Posterior vena cava (tissue), 2 donors: ENCODE measurements around the gene IMMP2L. TPM values are rescaled to one million over a fixed set of nuclear protein-coding genes. Genes with fewer than 3 reads are reported as not detected.

Experiments
- DNase-seq: peaks from one replicate; pipeline ENCODE4 v3.0.0-alpha.2; 2020; ENCODE audit warnings: low spot score
- intact Hi-C, 2 donors: fragments of 100-400 bp; cut with DNase I; formaldehyde crosslinking; loops; one replicate each; pipeline versions ENCODE4 v1.14.1 to v1.14.2; 2022 to 2023
- total RNA-seq, 2 donors: library from RNA; stranded (reverse); fragmentation: NEBNext Ultra II Directional; extraction: Animal tissue kit (Norgen Biotek cat#: 25700); gene quantifications; one replicate each; pipeline ENCODE4 v1.2.1, GENCODE V29; 2021
- donor health status: DM: yes; HTN: yes; CAD: no.
- donor health status: DM: yes; HTN: yes; CAD: no.

The IMMP2L gene
- total RNA-seq, 2 donors from 2014 or later, result 15.9 to 20.5 TPM

DNA sequence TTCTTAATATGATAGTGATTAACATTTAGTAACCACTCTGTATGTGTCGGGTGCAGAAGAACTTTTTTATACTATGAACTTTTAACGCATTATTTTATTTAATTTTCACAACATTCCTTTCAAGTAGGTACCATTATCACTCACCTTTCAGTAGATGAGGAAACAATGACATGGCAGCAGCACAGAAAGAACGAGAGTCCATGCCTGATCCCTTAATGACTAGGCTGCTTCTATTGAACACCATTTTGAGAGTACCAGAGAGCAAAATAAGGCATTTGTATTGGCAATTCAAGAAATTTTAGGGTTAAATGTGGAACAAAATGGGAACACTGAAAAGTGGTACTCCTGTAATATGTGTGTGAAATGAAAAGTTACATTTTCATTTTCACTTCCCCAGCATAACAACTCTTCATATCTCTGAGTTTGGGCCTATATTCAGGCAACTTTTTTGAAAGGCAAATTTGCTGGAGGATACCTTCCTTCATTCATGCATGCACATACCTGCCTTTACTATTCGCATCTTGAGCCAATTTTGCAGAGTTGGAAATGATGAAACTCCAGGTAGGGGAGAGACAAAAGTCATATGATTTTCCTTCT lies 458.5 kb downstream of the IMMP2L start:
- intact Hi-C loops, result loop anchor here in 1 of 2 donors (10.0 kb wide), 1 partner anchor 371 kb away; no protein-coding TSS in a partner anchor
- no peak for DNase-seq

DNA sequence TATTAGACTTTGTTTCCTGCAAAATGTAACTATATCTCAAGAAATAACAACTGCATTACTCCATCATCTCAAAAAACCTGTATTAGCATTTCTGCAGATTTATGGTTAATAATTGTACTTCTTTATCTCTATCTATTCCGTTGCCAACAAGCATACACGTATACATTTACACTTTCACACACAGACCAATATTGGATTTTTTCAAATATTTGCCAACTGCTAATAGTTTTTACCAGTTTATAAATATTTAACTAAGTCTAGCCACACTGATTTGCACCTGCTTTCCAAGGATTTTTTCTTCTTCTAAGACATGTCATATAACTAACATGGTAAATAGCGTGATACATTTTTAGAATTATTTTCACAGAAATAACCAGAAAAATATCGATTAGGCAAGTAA lies 459.2 kb downstream of the IMMP2L start:
- intact Hi-C loops, result loop anchor here in 1 of 2 donors (10.0 kb wide), 1 partner anchor 372 kb away; no protein-coding TSS in a partner anchor
- no peak for DNase-seq

DNA sequence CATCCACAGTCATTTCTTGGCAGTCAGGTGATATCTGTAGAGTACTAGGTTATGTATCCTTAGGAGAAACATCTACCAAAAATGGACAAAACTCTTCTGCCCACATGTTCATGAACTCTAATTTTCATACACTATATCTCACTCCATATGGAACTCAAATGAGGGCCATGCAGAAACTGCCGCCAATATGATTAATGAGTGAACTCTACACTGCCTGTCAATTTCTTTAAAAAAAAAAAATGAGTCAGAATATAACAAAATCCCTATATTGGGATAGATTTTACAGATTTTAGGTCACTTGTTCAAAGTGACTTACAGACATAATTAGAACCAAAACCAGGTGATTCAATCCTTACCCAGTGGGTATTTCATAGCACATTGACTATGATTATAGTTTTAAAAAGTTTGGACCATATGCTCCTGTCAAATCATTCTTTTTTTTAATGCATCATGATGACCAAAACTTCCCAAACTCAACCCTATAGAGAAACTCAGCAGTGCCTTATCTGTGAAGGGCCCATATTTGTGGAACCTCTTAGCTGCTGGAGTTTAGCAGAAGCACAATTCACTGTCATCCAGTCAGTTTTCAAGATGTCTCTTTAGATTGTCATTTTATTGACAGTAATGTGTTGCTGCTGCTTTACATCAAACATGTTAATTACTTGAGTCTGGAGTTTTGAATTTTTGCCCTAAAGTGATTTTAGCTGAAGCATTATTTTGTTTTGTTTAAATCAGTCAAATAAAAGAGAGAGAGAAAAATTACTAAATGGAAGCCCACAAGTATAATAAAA lies 460.2 kb downstream of the IMMP2L start:
- DNase-seq, result no peak
- intact Hi-C loops, result loop anchor here in 1 of 2 donors (10.0 kb wide), 1 partner anchor 373 kb away; no protein-coding TSS in a partner anchor

DNA sequence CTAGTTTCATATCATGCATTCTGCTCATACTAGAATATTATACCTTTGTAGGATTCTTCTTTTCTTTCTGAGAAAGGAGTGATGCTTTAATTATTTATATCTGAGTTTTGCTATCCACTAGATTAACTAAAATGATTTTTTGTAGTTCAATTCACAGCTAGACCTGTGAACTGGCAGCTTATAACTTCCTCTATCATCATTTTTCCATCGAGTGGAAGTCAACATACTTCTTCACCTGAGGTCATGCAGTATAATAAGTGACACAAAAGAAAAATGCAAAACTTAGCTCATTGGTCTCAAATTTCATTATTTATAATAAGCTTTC lies 463.4 kb downstream of the IMMP2L start:
- intact Hi-C loops, result loop anchor here (10.0 kb wide), 1 partner anchor 636 kb away; no protein-coding TSS in a partner anchor
- no peak for DNase-seq

DNA sequence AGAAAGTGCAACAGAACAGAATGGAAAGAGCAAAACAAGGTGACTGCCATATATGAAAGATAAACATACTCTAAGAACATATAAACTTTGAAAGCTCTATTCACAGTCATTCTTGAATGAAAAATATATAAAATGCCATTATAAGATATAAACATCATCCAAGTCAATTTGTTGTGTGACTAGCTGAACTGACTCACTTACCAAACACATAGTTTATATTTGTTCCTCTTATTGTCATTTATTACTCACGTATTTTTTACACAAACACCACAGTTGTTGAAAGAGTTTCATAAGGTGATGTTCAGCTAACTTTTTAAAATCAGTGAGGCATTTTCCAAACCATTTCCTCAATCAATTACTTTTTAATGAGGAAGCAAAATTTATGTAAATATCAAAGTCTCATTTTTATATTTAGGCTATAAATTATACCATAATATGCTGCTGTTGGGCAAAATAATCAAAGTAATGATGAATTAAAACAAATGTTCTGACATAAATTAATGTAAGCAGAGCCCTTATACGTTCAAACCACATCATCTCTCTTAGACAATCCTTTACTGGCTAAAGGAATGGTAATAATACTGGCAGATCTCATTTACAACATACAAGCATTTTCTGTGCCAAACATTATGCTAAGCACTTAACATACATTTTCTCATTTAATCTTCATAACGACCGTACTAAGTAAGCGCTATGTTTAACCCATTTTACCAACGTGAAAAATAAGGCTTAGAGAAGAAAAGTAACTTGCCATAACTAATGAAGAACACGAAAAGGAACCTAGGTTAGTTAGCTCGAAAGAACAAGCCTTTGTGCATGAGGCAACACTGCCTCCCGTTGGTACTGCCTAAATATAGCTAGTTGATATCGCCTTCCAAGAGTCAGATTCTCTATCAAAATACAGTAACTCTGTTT lies 464.0 kb downstream of the IMMP2L start:
- intact Hi-C loops, result loop anchor here (10.0 kb wide), 1 partner anchor 637 kb away; no protein-coding TSS in a partner anchor
- DNase-seq, result no peak

DNA sequence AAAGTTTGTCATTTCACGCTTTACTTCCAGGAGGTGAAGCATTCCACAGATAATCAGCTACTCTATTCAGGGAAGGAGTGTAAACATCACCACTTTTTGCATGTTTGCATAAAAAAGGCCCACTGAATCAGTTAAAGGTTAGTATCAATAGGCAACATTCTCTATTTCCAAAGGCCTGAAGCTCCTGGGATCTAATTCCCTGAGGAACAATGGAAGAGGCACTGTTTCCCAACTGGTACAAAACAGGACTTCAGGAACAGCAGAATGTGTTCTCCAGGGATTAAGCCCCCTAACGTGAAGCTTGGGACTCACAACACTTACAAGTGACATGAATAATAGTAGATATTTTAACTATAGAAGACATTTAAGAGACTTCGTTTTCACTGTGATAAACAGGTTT lies 465.3 kb downstream of the IMMP2L start:
- no peak for DNase-seq
- intact Hi-C loops, result loop anchor here (10.0 kb wide), 1 partner anchor 638 kb away; no protein-coding TSS in a partner anchor

DNA sequence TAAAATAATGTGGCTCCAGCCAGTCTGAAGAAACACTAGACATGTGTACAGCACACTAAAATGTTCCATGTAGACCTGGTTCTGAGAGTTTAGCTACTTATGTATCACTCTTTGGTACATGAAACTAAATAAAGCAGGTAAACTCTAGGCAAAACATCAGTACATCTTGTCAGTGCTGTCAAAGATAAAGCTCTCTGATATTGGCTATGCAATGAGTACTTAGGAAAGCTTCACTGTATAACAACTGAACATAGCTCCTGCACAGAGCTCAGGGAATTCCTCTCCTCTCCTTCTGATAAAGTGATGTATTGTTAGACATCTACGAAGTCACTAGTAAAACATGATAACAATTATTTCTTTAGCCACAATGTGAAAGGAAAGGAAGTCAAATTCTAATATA lies 467.9 kb downstream of the IMMP2L start:
- DNase-seq, result no peak
- intact Hi-C loops, result loop anchor here (10.0 kb wide), 1 partner anchor 640 kb away; no protein-coding TSS in a partner anchor

DNA sequence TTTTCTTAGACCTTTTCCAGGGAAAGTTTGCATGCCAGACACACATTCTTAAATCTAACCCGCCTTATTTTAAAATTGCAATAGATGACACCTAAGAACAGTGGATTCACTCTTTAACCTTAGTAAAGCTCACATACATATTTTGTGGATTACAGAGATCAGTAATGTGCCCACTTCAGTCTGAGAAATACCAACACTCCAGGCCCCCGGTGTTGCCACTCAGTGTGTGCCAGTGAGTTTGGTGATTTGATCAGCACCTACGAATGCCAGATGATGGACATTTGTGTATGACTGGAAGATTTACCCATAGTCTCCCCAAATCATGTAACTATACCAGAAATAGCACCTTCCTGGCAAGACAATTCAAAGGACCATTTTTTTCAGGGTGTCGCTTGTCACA lies 468.8 kb downstream of the IMMP2L start:
- intact Hi-C loops, result loop anchor here (10.0 kb wide), 1 partner anchor 641 kb away; no protein-coding TSS in a partner anchor
- DNase-seq, result no peak

DNA sequence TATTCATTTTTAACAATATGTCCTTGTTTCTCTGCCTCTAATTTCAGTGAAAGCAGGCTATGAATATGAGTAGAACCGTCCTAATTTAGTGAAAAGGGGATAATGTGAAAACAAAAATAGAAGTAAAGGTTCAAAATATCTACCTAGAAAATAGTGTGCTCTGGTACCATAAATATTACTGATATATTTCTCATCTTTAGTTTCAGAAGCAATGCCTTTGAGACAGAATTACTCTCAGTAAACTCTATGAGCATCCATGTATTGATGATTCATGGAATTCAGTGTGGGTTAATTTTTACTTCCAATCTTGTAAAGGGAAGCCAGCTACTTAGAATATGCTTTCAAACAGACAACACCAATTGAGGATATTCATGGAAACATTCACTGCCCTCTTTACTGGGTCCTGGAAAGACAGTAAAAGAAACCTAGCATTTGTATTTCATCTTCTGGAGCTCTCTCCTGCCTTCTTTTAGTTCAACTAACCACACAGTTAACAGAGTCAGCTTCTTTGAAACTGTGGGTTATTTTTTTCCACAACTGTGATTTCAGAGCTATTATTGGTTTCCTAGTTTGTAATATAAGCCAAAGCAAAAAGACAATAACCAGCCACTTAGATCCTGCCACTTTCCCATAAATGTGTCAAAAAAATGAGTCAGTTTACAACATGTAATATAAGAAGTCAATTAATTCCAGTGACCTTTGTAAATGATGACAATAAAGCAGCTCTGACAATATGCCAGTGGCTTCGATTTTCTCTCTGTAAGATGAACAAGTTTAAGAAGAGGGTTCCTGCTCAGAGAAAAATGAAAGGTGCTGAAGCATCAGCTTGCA lies 469.7 kb downstream of the IMMP2L start:
- intact Hi-C loops, result loop anchor here (10.0 kb wide), 1 partner anchor 642 kb away; no protein-coding TSS in a partner anchor
- no peak for DNase-seq

DNA sequence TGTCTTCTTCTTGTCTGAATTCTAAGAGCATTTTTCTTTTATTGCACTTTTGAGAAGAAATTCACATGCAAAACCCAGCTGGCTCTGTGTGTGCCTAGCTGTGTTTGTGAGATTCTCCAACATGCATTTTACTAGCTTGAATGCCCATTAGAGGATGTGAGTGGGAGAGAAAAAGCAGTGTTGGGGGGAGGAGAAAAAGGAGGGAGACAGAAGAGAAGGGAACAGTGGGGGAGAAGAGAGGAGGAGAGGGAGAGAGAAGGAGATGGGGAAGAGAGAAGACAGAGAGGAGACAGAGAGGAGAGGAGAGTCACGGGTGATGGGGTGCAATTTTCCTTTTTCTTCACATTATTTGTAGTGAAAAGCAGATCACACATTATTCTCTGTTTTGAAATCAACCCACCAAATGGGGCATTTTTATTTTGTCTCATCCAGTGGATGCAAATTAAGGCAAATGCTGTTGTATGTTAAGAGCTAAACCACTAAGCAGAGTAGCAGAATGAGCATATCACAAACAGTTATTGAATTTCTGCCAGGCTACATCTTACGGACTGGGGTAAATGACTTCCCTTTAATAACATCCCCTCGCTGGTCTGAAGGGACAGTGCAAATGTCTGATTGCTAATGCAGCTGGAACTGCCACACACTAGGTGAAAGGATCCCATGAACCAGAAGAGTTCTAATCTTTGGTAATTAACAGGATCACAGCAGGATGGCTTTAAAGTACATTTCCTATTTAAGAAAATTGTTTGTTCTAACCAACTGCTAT lies 470.5 kb downstream of the IMMP2L start:
- intact Hi-C loops, result loop anchor here (10.0 kb wide), 1 partner anchor 643 kb away; no protein-coding TSS in a partner anchor
- DNase-seq, result no peak

DNA sequence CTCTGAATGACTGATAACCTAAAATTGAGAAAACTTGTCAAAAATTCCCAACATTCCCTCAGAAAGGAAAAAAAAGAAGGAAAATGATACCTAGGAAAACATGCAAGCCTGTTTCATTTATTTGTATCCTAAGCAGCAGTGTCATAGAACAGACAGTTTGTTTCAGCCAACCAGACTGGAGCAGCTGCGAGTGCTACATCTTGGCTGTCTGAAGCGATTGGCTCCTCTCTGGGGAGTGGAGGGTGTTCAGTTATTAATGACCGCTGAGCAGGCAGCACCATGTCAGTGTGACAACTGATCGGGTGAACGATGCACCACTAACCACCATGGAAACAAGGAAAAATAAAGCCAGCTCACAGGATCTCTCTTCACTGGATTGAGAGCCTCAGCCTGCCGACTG lies 471.4 kb downstream of the IMMP2L start, which contains the start of gene LRRN3:
TSS of gene LRRN3 (plus strand) at position 282 of the 400 bp plus-strand sequence. CDS start 31,646 bp downstream, outside the sequence.
- DNase-seq, result no peak
- intact Hi-C loops, result loop anchor here (10.0 kb wide), 1 partner anchor 644 kb away; no protein-coding TSS in a partner anchor

DNA sequence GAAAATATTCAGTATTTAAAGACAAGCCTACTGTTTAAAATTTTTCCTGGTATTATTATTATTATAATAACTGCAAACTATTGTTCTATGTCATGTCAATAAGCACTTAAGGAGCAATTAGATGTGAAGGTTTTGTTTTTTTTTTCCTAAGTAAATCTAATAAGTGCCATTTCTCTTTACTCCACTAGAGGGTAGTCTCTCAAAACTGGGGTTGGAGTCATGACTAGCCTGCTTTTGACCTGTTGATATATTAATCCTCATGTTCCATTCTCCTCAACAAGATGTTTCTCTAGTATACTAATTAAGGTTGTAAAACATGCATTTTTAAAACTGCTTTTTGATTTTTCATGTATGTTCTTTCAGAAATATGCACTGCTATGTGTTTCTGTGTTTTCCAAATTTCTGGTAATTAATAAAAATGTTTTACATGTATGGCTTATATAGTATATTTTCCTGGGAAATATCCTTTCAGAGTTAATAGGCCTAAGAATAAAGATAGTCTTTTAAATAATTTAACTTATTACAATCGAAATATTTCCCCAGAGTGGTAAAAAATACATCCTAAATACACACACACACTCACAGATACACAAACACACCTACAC lies 472.4 kb downstream of the IMMP2L start:
- DNase-seq, result no peak
- intact Hi-C loops, result loop anchor here (10.0 kb wide), 1 partner anchor 645 kb away; no protein-coding TSS in a partner anchor

DNA sequence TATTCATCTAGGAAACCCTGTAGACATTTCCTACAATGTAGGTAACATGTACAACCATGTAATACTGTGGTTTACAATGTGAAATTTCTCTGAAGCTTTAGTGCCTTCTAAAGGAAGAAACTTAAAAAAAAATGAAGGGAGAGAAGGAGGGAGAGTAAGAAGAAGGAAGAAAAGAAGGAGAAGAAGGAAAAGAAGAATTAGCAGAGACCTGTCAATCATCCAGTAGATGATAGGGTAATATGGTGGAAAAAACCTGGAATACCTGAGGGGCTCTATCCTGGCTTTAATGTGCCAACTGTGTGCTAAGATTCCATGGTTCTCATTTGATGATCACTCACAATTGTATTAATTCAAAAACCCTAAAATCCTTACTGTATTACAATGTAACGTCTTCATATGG lies 474.0 kb downstream of the IMMP2L start:
- intact Hi-C loops, result no loop called here

DNA sequence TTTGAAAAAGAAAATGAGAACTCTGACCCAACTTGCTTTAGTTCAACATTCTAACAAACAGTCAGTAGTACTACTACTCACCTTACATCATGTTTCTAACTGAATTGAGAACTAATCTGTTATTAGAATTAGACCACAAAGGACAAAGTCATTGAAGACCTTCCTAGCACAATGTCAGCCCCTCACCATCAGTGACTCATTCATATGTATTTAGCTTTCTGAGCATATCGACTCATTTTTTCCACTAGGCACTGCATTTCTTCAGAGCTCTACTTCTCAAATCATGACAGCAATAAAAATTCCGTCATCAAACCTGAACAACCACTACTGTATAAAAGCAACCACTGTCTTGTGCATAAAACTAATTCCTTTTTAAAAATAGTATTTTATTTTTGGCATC lies 475.8 kb downstream of the IMMP2L start:
- intact Hi-C loops, result no loop called here
- DNase-seq, result no peak

More for the DNA sequence above, 474.0 kb downstream of the IMMP2L start:
- DNase-seq, result no peak

DNA sequence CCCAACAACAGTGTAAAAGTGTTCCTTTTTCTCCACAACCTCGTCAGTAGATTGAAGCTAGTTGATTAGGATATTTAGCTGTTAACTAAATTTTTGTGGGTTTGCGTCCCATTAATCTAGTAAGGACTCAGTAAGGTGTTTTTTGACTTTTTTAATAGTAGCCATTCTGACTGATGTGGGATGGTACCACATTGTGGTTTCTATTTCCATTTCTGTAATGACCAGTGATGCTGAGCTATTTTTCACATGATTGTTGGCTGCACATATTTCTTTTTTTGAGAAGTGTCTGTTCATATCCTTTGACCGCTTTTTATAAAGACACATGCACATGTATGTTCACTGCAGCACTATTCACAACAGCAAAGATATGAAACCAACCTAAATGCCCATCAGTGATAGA lies 476.9 kb downstream of the IMMP2L start:
- DNase-seq, result no peak
- intact Hi-C loops, result no loop called here

DNA sequence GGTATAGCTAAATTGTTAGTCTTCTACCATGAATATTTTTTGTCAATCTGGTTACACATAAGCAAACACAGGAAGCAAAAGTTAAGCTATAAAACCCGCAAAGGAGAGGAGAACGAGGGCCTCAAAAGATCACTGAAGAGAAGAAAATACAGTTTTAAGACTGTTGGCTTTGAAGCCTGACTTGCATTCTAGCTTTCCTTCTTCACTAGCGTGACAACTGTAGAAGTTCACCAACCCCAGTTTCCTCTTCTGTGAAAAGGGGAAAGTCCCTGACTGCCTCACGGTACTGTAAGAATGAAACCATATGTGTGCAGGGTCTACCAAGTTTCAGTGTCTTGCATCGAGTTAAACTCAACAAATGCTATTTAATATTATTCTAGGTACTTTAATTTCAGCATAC lies 478.9 kb downstream of the IMMP2L start:
- DNase-seq, result no peak
- intact Hi-C loops, result no loop called here

DNA sequence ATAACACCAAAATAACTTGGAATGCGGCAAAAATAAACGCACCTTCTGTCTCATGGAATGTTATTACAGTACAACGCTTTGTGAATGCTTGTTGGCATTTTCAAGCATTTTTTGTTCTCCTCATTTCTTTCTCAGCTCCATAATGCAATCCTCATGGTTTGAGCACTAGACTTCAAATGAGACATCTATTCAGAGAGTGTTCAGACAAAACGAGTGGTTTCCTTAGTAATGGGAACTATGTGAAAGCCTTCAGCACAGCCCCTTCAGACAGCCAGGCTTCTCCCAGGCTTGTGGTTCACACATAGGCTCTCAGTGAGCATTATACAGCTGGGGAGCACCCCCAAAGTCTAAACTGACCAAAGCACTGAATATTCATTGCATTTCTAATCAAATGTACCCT lies 479.9 kb downstream of the IMMP2L start:
- intact Hi-C loops, result no loop called here
- DNase-seq, result no peak
